Germinal center (tissue), 1 donor: Measurements from ENCODE around the gene DNAAF5.

Source experiments
- DNase-seq: peaks from one replicate; pipeline ENCODE4 v3.0.0; 2012; ENCODE audit warnings: mixed read lengths, low spot score

DNAAF5 gene

GRCh38 chr7:707296-708000, 19.1 kb upstream of the DNAAF5 start:
- no peak for DNase-seq

- DNase-seq = no peak
Measured at GRCh38 chr7:710161-710560, 16.3 kb upstream of the DNAAF5 start.

- DNase-seq = no peak
Measured at GRCh38 chr7:711093-711921, 15.2 kb upstream of the DNAAF5 start.

DNA sequence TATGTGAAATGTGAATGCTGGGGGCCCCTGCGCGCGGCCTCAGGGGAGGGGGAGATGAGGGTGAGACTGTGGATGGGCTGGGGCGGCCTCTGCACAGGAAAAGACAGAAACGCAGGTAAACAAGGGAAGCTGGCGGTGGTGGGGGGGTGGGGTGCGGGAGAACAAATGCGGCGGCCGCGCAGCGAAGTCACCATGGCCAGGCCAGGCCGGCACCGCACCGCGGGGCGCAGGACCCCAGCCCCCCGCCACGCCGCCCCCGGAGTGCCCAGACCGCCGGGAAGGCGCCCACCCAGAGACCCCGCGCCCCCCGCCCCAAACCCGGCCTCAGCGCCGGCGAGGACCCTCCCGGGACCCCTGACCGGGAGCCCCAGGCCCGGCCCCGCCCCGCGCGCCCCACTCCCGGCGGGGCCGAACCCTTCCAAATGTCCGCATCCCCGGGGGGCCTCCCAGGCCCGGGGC, 14.5 kb upstream of the DNAAF5 start:
- no peak for DNase-seq

GRCh38 chr7:712381-713138, 13.9 kb upstream of the DNAAF5 start:
- no peak for DNase-seq

DNA sequence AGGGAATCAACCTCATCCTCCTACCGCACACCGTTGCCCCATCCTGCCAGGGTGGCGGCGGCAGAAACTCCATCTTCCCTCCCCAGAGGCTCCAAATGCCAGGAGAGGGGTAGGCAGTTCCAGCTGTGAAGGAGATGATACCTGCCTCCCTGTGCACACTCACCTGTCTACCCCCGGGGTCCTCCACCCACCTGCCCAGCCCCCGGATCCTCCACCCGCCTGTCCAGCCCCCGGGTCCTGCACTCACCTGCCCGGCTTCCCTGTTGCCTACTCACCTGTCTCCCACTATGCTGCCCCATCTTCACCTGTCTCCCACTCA, 13.4 kb upstream of the DNAAF5 start:
- DNase-seq = no peak

DNA sequence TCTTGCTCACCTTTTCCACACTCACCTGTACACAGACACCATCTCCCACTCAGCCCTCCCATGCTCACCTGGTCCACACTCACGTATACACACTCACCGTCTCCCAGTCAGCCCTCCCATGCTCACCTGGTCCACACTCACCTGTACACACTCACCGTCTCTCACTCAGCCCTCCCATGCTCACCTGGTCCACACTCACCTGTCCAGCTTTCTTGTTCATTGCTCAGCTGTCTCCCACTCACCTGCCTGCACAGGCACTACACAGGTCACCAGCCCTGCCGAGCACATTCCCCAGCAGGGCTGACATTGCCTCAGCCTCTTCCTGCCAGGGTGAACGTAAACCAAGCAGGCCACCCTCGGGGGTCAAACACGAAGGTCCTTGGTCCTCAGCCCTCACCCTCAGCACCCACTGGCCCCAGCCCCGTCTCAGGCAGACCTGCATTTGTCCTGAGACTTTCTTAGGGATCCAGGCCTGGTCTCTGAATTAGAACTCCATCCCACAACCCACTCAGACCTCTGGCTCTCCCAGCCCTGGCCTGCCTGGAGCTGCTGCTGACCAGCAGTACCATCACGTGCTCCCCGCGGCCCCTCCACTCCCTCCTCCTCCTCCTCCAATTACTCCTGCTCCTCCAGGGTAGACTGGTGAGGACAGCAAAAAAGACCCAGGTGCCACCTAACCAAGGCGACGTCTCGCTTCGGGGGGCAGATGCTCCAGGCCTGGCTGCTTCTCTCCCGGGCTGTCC, 12.8 kb upstream of the DNAAF5 start:
- no peak for DNase-seq

DNA sequence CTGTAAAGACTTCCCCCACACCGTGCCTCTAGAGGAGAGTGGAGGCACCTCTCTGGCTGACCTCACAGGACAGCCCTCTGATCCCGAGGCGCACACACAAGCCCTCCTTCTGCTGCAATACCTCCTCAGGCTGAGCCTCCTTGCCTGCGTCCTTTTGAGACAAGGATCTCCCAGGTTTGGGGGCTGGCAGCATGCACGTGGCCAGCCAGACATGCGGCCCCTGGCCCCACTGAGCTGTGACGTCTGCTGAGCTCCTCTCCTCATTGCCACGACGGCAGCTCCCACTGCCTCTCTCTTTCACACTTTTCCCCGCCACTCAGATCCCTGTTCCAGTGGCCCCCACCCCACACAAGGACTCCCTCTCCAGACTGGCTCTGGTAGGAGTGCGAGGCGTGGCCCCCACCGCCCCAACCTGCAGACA, 12.2 kb upstream of the DNAAF5 start:
- DNase-seq = no peak

DNA sequence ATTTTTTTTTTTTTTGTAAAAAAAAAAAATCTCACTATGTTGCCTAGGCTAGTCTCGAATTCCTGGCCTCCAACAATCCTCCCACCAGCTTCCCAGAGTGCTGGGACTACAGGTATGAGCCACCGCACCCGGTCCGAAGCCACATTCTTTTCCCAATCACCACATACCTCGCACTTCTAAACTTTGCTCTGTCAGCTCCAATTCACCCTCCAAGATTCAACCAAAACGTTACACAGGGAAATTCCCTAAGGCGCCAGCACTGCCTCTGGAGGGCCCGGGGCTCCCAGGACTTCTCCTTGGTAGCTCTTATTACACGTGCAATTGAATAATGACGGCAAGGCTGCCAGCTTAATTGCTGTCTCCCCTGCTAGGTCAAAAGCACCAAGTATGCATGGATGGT, 10.3 kb upstream of the DNAAF5 start:
- no peak for DNase-seq

DNA sequence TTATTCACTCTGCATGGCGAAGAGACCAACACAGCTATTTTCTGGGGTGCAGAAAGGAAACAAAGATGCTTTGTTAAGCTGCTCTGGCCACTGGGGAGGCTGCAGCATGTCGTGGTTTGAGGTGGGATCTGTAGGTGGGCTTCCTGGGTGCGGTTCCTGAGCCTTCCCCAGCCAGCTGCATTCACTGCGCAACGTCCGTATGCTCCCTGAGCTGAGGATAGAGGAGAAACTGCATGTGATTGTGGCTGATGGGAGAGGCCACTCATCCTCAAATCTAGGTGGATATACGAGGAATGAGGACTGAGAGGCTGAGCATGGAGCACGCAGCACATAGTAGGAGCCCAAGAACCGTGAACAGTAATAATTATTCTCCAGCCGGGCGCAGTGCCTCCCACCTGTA, 9.9 kb upstream of the DNAAF5 start:
- DNase-seq = no peak

GRCh38 chr7:721619-722248, 4.8 kb upstream of the DNAAF5 start:
- DNase-seq = no peak

DNA sequence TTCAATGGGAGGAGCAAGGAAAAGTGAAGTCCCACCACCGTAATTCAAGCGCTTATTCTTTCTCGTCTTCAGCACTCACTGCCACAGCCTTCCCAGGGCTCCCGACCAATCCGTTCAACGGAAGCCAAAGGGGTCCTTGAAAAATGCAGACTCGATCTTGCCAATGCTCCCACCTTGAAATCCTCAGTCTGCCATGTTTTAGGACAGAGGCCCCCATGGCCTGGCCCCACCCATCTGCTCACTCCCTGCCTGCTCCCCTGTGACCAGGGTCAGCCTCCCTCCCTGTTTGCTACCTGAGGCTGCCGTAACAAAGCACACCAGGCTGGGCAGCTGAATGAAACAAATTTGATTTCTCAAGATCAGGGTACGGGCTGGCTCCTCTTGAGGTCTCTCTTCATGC, 3.0 kb upstream of the DNAAF5 start:
- DNase-seq = no peak

DNA sequence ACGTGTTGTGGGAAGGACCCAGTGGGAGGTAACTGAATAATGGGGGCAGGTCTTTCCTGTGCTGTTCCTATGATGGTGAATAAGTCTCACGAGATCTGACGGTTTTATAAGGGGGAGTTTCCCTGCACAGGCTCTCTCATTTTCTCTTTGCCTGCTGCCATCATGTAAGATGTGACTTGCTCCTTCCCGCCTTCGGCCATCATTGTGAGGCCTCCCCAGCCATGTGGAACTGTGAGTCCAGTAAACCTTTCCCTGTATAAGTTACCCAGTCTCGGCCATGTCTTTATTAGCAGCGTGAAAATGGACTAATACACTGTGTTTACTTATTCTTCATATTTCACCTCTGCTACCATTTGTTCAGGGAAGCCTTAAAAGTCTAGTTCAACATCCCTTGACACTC, 2.2 kb upstream of the DNAAF5 start:
- no peak for DNase-seq

GRCh38 chr7:725223-726005, 1.1 kb upstream of the DNAAF5 start:
- no peak for DNase-seq

- peak; percentile 76 for DNase-seq
Measured at GRCh38 chr7:726854-727103, 280 bp downstream of the DNAAF5 start.

DNA sequence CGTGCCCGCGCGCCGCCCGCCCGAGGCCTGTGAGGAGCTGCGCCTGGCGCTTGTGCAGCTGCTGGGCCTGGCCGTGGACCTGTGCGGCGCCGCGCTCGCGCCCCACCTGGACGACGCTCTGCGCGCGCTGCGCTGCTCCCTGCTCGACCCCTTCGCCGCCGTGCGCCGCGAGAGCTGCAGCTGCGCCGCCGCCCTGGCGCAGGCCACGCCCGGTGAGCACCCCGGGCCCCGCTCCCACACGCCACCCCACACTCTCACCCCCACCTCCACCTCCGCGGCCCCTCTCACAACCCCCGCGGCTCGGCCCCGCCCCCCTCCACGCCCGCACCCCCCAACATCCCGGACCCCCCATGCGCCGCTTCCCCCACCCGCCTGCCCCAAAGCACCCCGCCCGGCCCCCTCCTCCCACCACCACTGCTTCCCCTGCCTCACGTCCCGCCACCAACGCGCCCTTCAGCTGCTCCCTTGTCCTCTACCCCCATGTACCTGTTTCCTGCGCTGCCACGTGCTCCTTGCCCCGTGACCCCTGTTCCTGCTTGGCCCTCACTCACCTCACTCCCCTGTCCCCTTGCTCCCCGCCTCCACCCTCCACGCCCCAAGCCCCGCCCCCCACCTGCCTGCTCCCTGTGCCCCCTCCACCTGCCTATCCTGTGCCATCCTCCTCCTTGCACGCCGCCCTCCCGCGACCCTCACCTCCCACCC, 756 bp downstream of the DNAAF5 start, which contains the start of gene PRKAR1B:
Gene PRKAR1B, minus strand, starts transcription at position 178 of the 702 bp plus-strand sequence. CDS start 15,776 bp downstream, outside the sequence.
- peak; percentile 67 for DNase-seq

- no peak for DNase-seq
Measured at GRCh38 chr7:727806-728460, 1.4 kb downstream of the DNAAF5 start.

DNA sequence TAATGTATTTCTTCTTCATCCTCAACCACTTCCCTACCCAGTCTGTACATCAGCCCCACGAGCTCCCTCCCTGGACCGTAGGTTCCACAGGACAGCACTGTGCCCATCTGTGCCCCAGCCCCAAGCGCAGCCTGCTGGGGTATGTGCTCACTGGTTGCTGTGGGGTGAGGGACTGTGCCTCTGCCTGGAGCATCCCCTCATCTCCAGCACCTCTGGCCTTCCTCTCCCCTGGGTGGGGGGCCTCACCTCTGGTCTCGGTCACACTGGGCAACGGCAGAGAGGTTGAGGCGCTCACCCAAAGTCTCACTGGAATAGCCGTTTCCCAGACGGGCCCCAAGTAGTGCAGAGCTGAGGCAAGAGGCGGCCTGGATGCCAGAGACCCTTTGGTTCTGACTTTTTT, 2.1 kb downstream of the DNAAF5 start:
- no peak for DNase-seq

DNA sequence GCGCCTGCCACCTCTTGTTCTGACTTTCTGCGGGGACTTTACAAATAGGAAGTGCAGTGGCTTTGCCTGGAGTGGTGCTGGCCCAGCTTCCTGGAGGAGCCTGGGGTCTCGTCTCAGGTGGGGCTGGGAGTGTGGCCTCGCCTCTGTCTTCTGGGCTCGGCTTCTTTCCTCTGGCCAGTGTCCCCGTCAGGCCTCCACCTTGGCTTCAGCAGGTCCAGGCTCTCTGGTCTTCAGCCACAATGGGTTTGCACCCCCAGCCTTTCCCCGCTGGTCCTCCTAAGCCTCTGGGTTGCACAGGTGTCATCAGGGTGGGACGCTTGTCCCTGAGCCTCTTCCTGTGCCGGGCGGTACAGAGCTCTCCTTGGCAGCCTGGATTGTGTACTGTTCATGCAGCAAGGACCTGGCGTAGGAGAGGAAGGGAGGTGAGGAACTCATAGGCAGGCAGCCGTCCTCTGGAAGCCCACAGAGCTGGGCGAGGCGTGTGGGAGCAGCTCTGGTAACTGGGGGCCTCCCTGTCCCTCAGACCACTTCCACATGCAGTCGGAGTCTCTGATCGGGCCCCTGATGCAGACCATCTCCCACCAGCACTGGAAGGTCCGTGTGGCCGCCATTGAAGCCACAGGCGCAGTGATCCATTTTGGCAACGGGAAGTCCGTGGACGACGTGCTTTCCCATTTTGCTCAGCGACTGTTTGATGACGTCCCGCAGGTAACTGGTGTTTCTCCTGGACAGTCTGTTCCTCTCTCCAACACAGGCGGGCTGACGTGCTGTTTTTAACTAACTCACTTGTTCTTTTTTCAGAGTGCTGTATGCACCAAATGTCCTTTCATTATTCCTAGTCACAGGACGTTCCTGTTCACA, 2.9 kb downstream of the DNAAF5 start:
- DNase-seq = no peak
